ENCODE results near the gene P2RY2. TPM values are rescaled to one million over a fixed set of nuclear protein-coding genes. Genes with fewer than 3 reads are reported as not detected.

The P2RY2 gene
- total and polyA plus RNA-seq, 10 of the 15 experiments (the other 5 are each of a cell fraction or from before 2014, with no cell fraction given), result 0.03 to 0.23 (median 0.17) TPM; not detected in 7

GRCh38 chr11:73257342-73258103, 39.4 kb downstream of the P2RY2 start (continued):
- no peak for TF ChIP-seq CREM (IDR thresholded peaks at IDR 0.05; ENCODE audit: low read depth)
- no peak for TF ChIP-seq RB1 (IDR thresholded peaks at IDR 0.05; ENCODE audit: borderline replicate concordance)

- in situ Hi-C loops (cut with MboI), result no loop called here
- WGBS (ENCODE audit: insufficient coverage, insufficient replicate concordance, low lambda C conversion rate, missing lambda C conversion rate), result 40% methylated on average over 7 of the region's 7 CpGs
- ChIA-PET RAD21 (ENCODE audit: unreplicated experiment) (no interaction called here), CTCF (interaction anchor here (0.9 to 2.0 kb wide), 5 partner anchors 14 to 402 kb away, joined by 3 to 9 read pairs (median 4); no protein-coding TSS in a partner anchor), POLR2A (no interaction called here), SMC1A (ENCODE audit: uncharacterized antibody, unreplicated experiment) (interaction anchor here (0.9 kb wide), 1 partner anchor 29 kb away, joined by 3 read pairs; no protein-coding TSS in a partner anchor)
- DNase-seq (ENCODE audit: low read depth, low spot score), result no peak
- Histone ChIP-seq H3K27ac (ENCODE audit: control insufficient read depth, insufficient read depth) (no peak overlapping the region), H3K4me2 (ENCODE audit: control insufficient read depth, insufficient read depth) (no peak overlapping the region), H3K4me1 (ENCODE audit: control insufficient read depth, insufficient read depth, low read length) (no peaks in the 10 kb centered on the region), H2AFZ (ENCODE audit: control insufficient read depth, low read depth, low read length) (no peak overlapping the region), H3K36me3 (ENCODE audit: control insufficient read depth in 2 of 2, insufficient read depth in 2 of 2, low read length in 1 of 2) (no peaks in the 10 kb centered on the region), H4K20me1 (ENCODE audit: control insufficient read depth, insufficient read depth) (no peaks in the 10 kb centered on the region), H3K9me3 (replicated peaks; ENCODE audit: control insufficient read depth, insufficient read depth, low read length) (no peaks in the 10 kb centered on the region), H3K79me2 (ENCODE audit: control insufficient read depth, insufficient read depth, low read length) (no peaks in the 10 kb centered on the region), H3K9ac (ENCODE audit: control insufficient read depth, insufficient read depth, low read length) (no peak overlapping the region), H3K4me3 (no peak overlapping the region), H3K27me3 (replicated peaks in 1 of 2; ENCODE audit: control insufficient read depth in 2 of 2, insufficient read depth in 2 of 2, low read length in 1 of 2) (no peaks in the 10 kb centered on the region)
- no TSS peak for BruUV-seq (replicated peaks)
- ATAC-seq, result no peak
- no peak for FAIRE-seq
- intact Hi-C loops (cut with micrococcal nuclease; ENCODE audit: unreplicated experiment), result no loop called here
- TF ChIP-seq KAT2A (conservative IDR thresholded peaks at IDR 0.05; ENCODE audit: control insufficient read depth, low read depth, low read length), result no peak
- TF ChIP-seq MAX (IDR thresholded peaks at IDR 0.05; ENCODE audit: low read depth, low read length), result no peak
- no peak for TF ChIP-seq IRF4 (IDR thresholded peaks at IDR 0.05; ENCODE audit: low read depth, low read length)
- no peak for TF ChIP-seq IKZF1 (conservative IDR thresholded peaks at IDR 0.05)
- no peak for TF ChIP-seq ATF7 (IDR thresholded peaks at IDR 0.05; ENCODE audit: low read depth)
- TF ChIP-seq SMC3 (IDR thresholded peaks at IDR 0.05; ENCODE audit: borderline replicate concordance, low read length), result no peak
- no peak for TF ChIP-seq ATF2 (IDR thresholded peaks at IDR 0.05; ENCODE audit: low read length)
- TF ChIP-seq RCOR1 (conservative IDR thresholded peaks at IDR 0.05; ENCODE audit: low read depth, low read length), result no peak
- TF ChIP-seq HDAC2 (IDR thresholded peaks at IDR 0.05), result no peak
- no peak for TF ChIP-seq ETV6 (conservative IDR thresholded peaks at IDR 0.05 in 1 of 2, IDR thresholded peaks at IDR 0.05 in 1 of 2; ENCODE audit: borderline replicate concordance in 1 of 2, low read depth in 1 of 2)
- TF ChIP-seq TCF7 (IDR thresholded peaks at IDR 0.05; ENCODE audit: borderline replicate concordance), result no peak
- TF ChIP-seq BCLAF1 (IDR thresholded peaks at IDR 0.05), result no peak
- TF ChIP-seq POLR2AphosphoS5 (IDR thresholded peaks at IDR 0.05; ENCODE audit: low read length), result no peak
- no peak for TF ChIP-seq CBFB (IDR thresholded peaks at IDR 0.05; ENCODE audit: low read depth)
- no peak for TF ChIP-seq HCFC1 (IDR thresholded peaks at IDR 0.05; ENCODE audit: low read length)
- TF ChIP-seq ZBED1 (IDR thresholded peaks at IDR 0.05; ENCODE audit: borderline replicate concordance), result no peak
These were observed 40.3 kb downstream of the P2RY2 start for GRCh38 chr11:73258104-73259035.

Data from GM12878 (cell line).